ENCODE measurements around the gene RIC1.
"Not testable (repeated sequence)": the region's sequence is repeated elsewhere in the genome, so short reads cannot be mapped to it uniquely, and the experiment has no call there.

The RIC1 gene

DNA sequence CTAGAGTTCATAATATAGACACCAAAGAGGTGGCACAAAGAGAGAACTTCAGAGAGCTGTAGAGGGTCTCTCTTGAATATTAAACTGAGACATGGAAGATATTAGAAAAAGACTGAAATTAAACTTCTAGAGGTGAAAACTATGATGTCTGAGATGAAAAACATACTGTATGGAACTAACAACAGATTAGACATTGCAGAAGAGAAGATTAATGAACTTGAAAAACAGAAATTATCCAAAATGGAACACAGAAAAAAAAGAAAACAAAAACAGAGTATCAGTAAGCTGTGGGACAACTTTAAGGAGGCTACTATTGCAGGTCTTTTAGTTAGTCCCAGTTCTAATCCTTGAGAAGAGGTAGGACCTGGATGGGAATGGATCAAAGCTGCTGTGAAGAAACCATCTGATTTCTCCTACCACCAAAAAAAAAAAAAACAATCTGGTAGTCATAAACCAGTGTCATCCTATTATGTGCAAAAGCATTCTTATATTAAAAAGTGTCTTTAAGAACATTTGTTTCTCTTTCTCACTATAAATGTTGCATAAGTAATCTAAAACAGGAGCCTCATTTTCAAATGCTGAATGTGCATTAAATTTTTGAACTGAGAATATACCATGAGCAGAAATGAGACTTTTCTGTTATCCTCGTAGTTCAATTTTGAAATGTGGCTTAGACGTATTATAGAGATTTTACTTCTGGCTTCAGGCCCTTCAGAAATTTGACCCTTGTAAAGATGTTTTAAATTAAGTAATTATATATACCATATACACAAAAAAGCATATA, 107.8 kb downstream of the RIC1 start:
- DNase-seq: no peak

DNA sequence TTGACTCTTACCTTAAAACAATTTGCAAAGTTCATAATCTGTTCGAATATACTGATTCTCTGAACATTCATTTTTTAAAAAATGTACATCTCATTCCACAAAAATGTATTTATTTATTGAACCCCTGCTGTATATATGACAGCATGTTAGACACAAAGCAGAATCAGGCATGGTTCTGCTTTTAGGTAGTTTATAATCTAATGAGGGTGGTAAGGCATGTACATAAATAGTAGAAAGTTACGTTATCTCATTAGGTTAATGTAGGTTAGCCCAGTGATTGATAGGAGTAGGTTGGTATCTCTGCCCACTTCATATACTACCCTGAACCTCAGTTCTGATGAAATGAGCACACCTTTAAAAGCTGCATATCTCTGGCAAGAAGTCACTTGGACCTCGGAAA, 114.2 kb downstream of the RIC1 start:
- no peak for DNase-seq

DNA sequence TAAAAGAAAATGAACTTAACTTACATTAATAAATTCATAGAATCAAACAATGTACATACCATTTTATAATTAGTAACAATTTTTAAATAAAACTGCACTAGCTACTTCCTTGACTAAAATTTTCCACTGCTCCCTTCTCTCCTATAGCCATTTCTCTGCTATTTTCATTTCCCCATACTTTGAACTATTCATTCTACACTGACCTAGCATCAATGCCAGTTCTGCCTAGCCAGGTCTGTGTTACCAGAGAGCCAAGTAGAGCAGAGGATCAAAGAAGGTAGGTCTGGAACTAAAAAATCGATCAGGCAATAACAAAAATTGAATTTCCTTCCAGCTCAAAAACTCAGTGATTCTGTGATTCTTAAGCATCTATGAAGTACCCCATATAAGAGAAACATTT, 119.5 kb downstream of the RIC1 start:
- no peak for DNase-seq

DNA sequence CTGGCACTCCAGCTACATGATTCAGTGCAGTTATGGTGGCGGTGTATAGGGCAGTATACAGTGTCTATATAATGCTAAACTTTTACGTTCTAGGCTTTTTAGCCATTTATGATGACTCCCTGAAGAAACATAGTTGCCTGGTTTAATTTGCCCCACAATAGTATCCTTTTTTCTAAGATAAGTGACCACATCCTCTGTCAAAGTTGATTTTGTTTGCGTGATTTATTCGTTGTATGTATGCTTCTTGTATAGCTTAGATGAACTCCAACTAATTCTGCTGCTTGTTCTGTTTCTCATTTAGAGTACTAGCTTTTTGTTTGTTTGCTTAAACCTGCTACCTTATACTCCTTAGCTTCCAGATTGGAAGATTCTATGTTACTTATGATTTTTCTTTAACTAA, 120.4 kb downstream of the RIC1 start:
- DNase-seq: no peak

GRCh38 chr9:5750569-5750968, 121.7 kb downstream of the RIC1 start:
- no peak for DNase-seq

- no peak for DNase-seq
Measured at GRCh38 chr9:5756633-5757032, 127.7 kb downstream of the RIC1 start.

GRCh38 chr9:5760338-5760737, 131.4 kb downstream of the RIC1 start:
- DNase-seq: no peak

- DNase-seq: no peak
Measured at GRCh38 chr9:5762421-5762820, 133.5 kb downstream of the RIC1 start.

GRCh38 chr9:5764130-5764868, 135.4 kb downstream of the RIC1 start:
- no peak for DNase-seq

DNA sequence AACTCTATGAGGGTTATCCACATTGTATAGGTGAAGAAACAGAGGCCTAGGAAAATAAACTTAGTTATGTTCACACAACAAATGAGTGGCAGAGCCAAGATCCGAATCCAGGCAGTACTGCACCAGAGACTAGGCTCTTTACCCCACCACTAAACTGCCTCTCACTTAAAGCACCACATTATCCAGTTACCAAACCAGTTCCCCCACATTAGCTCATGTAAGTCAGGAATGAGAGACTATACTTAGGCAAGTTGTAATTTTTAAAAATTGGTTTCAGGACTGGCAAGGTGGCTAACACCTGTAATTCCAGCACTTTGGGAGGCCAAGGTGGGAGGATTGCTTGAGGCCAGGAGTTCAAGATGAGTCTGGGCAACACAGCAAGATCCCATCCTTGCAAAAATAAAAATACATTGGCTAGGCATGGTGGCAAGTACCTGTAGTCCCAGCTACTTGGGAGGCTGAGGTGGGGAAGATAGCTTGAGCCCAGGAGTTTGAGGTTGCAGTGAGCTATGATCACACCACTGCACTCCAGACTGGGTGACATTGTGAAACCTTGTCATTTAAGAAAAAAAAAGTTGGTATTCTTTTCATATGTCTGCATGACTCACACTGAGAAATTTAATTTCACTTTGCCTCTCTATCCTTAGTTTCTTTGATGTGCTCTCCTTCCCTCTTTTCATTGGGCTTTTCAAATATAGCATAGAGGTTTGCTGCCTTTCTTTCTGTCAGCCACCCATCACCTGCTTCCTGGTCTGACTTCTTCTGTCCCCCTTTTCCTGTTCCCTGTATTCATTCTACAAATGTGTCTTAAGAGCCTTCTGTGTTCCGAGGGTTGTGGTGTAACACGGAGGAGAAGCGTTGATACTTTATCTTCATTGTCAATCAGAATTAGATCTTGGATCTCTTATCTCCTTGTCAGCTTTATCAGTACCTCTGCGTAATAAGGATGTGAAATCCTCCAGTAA, 139.3 kb downstream of the RIC1 start:
- no peak for DNase-seq

GRCh38 chr9:5773324-5773999, 144.6 kb downstream of the RIC1 start:
- no peak for DNase-seq

- no peak for DNase-seq
Measured at GRCh38 chr9:5778805-5779204, 149.9 kb downstream of the RIC1 start.

GRCh38 chr9:5779705-5780218, 150.9 kb downstream of the RIC1 start:
- DNase-seq: not testable (repeated sequence)

DNA sequence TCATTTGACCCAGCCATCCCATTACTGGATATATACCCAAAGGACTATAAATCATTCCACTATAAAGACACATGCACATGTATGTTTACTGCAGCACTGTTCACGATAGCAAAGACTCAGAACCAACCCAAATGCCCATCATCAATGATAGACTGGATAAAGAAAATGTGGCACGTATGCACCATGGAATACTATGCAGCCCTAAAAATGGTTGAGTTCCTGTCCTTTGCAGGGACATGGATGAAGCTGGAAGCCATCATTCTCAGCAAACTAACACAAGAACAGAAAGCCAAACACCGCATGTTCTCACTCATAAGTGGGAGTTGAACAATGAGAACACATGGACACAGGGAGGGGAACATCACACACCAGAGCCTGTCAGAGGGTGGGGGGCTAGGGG, 154.5 kb downstream of the RIC1 start:
- not testable (repeated sequence) for DNase-seq

DNA sequence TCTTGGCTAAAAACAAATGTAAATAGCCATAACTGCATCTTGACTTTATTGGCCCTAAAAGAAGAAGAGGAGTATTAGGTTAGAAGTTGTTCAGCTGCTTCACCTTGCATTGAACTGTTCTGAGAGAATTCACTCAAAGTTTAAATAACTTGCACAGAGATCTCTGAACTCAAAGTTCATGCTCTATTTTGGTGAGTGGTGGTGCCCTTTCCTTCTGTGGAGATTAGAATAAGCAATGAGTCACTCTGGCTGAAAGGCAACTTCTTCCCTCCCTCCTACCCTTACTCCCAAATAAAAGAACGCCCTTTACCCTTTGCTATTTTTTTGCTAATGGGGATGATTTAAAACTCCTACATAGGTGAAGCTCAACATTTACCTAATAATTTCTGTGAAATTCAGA, 155.1 kb downstream of the RIC1 start:
- no peak for DNase-seq

GRCh38 chr9:5784526-5785315, 155.8 kb downstream of the RIC1 start:
- no peak for DNase-seq

- no peak for DNase-seq
Measured at GRCh38 chr9:5786370-5787127, 157.6 kb downstream of the RIC1 start.

DNA sequence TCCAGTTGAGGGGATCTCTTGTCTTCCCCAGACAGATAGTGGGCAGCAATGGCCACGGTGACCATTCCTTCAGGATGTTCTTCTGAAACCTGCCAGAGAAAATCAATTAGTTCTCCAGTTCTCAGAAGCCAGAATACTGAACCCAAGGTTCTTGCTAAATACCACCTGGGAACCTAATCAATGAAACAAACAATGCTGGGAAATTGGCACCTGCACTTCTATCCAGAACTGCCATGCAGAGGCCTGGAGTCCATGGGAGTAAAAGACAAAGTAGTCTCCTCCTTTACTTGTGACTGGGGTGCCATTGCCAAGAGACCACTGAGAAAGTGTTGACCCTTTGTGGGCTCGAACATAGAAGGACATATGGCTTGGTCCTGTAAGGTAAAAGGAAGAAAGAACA, 158.3 kb downstream of the RIC1 start:
- DNase-seq: no peak

- DNase-seq: no peak
Measured at GRCh38 chr9:5787759-5788302, 158.9 kb downstream of the RIC1 start.

DNA sequence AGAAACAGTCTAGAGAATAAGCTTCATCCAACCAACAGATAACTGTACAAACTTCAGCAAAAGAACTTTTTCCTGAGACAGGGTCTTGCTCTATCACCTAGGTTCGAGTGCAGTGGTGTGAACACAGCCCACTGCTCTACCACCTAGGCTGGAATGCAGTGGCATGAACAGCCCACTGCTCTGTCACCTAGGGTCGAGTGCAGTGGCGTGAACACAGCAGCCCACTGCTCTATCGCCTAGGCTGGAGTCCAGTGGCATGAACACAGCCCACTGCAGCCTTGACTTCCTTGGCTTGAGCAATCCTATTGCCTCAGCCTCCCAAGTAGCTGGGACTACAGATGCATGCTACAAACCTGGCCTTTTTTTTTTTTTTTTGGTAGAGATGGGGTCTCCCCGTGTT, 160.6 kb downstream of the RIC1 start:
- DNase-seq: no peak

GRCh38 chr9:5790923-5791322, 162.0 kb downstream of the RIC1 start:
- no peak for DNase-seq
